Uterus (tissue), 4 donors: Measurements from ENCODE around the gene JARID2. TPM values are rescaled to one million over a fixed set of nuclear protein-coding genes. Genes with fewer than 3 reads are reported as not detected.

Source experiments
- DNase-seq, 2 donors: peaks; one replicate each; pipeline ENCODE4 v3.0.0-alpha.2; 2019 to 2020
- H3K27ac ChIP-seq, 2 donors: fragments of 200-600 bp; sonication (generic); 1 replicate in 1 of 2; 2 replicates in 1 of 2; pipeline ENCODE4 v1.5.1; 2016 to 2018
- H3K27me3 ChIP-seq, 2 donors: fragments of 200-600 bp; sonication (generic); one replicate each; pipeline ENCODE4 v1.5.1; 2018 to 2019; ENCODE audit warnings: control low read depth in 1 of 2
- H3K36me3 ChIP-seq, 2 donors: fragments of 200-600 bp; sonication (generic); one replicate each; pipeline ENCODE4 v1.5.1; 2019; ENCODE audit warnings: control low read depth in 1 of 2
- H3K4me1 ChIP-seq, 2 donors: fragments of 200-600 bp; sonication (generic); one replicate each; pipeline ENCODE4 v1.5.1; 2018 to 2019; ENCODE audit warnings: control low read depth in 1 of 2
- H3K4me3 ChIP-seq, 2 donors: fragments of 200-600 bp; sonication (generic); 1 replicate in 1 of 2; 2 replicates in 1 of 2; pipeline ENCODE4 v1.5.1; 2018 to 2019; ENCODE audit warnings: mild to moderate bottlenecking in 1 of 2
- H3K9me3 ChIP-seq, 2 donors: fragments of 200-600 bp; sonication (generic); one replicate each; pipeline ENCODE4 v1.5.1; 2019; ENCODE audit warnings: control low read depth in 1 of 2
- CTCF ChIP-seq, 4 experiments: fragments of 200-600 bp in 2 of 4; fragments of 450-650 bp in 2 of 4; sonication (generic) in 2 of 4; IDR thresholded peaks; one replicate each; pipeline ENCODE4 v1.5.1; 2016 to 2019; ENCODE audit warnings: antibody characterized with exemption in 4 of 4, mild to moderate bottlenecking in 2 of 4, moderate library complexity in 1 of 4
- POLR2A ChIP-seq, 2 donors: fragments of 450-650 bp; IDR thresholded peaks; one replicate each; pipeline ENCODE4 v1.6.1; 2016; ENCODE audit warnings: antibody characterized with exemption in 2 of 2, mild to moderate bottlenecking in 1 of 2, moderate library complexity in 1 of 2
- intact Hi-C: fragments of 100-400 bp; cut with DNase I; formaldehyde crosslinking; loops from one replicate; pipeline ENCODE4 v1.15.1; 2023; ENCODE audit warnings: low total_unique reads
- total RNA-seq, 4 donors: library from RNA; depleted of rRNA in 3 of 4; stranded (reverse); fragments of >200 nt in 3 of 4; gene quantifications; one replicate each; pipeline versions ENCODE4 v1.1.0 to v1.2.4, GENCODE V29; 2014 to 2023
- donor health status: DM: yes; HTN: yes; CAD: no.

Gene JARID2
- total RNA-seq, 4 donors from 2014 or later = 2.6 to 15.8 (median 8.0) TPM

- Histone ChIP-seq H3K36me3 (no peaks in the 10 kb centered on the region), H3K9me3 (no peaks in the 10 kb centered on the region), H3K27ac (no peak overlapping the region), H3K4me3 (no peak overlapping the region), H3K27me3 (no peaks in the 10 kb centered on the region), H3K4me1 (no peaks in the 10 kb centered on the region)
- intact Hi-C loops = no loop called here
- no peak for TF ChIP-seq POLR2A (IDR thresholded peaks at IDR 0.05)
- TF ChIP-seq CTCF (IDR thresholded peaks at IDR 0.05) = no peak
- no peak for DNase-seq
Measured at GRCh38 chr6:15213838-15214400, 31.9 kb upstream of the JARID2 start.

- no peak for DNase-seq
- no peak overlapping the region for H3K4me3 ChIP-seq
- H3K27ac ChIP-seq = no peak overlapping the region
- H3K27me3 ChIP-seq = no peaks in the 10 kb centered on the region
- H3K36me3 ChIP-seq = no peaks in the 10 kb centered on the region
- intact Hi-C loops = no loop called here
- H3K4me1 ChIP-seq = no peaks in the 10 kb centered on the region
- H3K9me3 ChIP-seq = no peaks in the 10 kb centered on the region
- TF ChIP-seq CTCF (IDR thresholded peaks at IDR 0.05) (no peak), POLR2A (IDR thresholded peaks at IDR 0.05) (no peak)
Measured at GRCh38 chr6:15218401-15218800, 27.5 kb upstream of the JARID2 start.

- DNase-seq = no peak
- H3K4me3 ChIP-seq = no peak overlapping the region
- no peak for TF ChIP-seq CTCF (IDR thresholded peaks at IDR 0.05)
- TF ChIP-seq POLR2A (IDR thresholded peaks at IDR 0.05) = no peak
- H3K36me3 ChIP-seq = no peaks in the 10 kb centered on the region
- no peaks in the 10 kb centered on the region for H3K4me1 ChIP-seq
- no peaks in the 10 kb centered on the region for H3K9me3 ChIP-seq
- H3K27me3 ChIP-seq = no peaks in the 10 kb centered on the region
- intact Hi-C loops = no loop called here
- no peak overlapping the region for H3K27ac ChIP-seq
Measured at GRCh38 chr6:15220062-15220461, 25.8 kb upstream of the JARID2 start.

GRCh38 chr6:15227827-15228318, 18.0 kb upstream of the JARID2 start:
- no peaks in the 10 kb centered on the region for H3K9me3 ChIP-seq
- no peak overlapping the region for H3K4me3 ChIP-seq
- H3K4me1 ChIP-seq = no peaks in the 10 kb centered on the region
- no peaks in the 10 kb centered on the region for H3K36me3 ChIP-seq
- H3K27ac ChIP-seq = no peak overlapping the region
- DNase-seq = no peak
- TF ChIP-seq POLR2A (IDR thresholded peaks at IDR 0.05) (no peak), CTCF (IDR thresholded peaks at IDR 0.05) (no peak)
- intact Hi-C loops = no loop called here
- H3K27me3 ChIP-seq = no peaks in the 10 kb centered on the region

- intact Hi-C loops = loop anchor here (10.0 kb wide), 1 partner anchor 264 kb away; no protein-coding TSS in a partner anchor
Measured at GRCh38 chr6:15230827-15231226, 15.0 kb upstream of the JARID2 start.

More at GRCh38 chr6:15230827-15231226, 15.0 kb upstream of the JARID2 start:
- DNase-seq = no peak
- H3K36me3 ChIP-seq = no peaks in the 10 kb centered on the region
- no peak overlapping the region for H3K27ac ChIP-seq
- H3K9me3 ChIP-seq = no peaks in the 10 kb centered on the region
- TF ChIP-seq CTCF (IDR thresholded peaks at IDR 0.05) (no peak), POLR2A (IDR thresholded peaks at IDR 0.05) (no peak)
- no peaks in the 10 kb centered on the region for H3K4me1 ChIP-seq
- H3K27me3 ChIP-seq = no peaks in the 10 kb centered on the region
- no peak overlapping the region for H3K4me3 ChIP-seq
